ENCODE data around the gene XPOT. TPM values are rescaled to one million over a fixed set of nuclear protein-coding genes. Genes with fewer than 3 reads are reported as not detected.

Gene XPOT
- total RNA-seq, 1 experiment from 2014 or later = 42.6 TPM

DNA sequence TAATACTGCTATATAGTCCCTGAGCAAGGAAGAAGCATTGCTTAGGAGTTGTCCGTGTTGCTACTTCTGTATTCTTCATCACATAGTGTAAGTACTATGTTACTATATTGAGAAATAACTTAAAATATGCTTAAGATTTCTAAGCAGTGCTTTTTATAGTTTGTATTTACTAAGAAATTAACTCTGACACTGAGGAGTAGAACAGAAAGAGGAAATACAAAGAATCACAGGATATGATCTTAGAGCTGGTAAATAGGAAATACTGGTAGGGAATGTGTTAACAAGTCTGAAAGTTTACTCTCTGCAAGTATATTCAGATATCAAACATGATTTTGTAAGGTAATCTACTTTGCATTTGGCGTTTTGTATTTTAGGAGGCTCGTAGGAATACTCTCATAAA, 15.5 kb downstream of the XPOT start:
- DNase-seq (ENCODE audit: low spot score) = no peak

DNA sequence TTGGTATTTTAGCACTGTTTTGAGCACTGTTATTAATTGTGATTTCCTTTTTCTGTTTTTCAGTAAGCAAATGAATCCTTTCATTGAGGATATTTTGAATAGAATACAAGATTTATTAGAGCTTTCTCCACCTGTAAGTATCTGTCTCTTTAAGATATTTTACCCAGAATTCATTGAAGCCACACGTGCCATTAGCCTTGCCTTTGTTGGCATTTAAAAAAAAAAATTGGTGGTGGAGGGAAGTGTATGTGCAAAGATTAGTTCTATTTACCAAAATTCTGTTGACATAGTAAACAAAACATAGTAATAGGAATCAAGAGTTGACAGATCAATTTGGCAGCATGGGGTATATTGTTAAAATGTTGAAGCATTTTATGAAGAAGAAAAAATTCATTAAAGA, 23.8 kb downstream of the XPOT start:
- no peak for DNase-seq (ENCODE audit: low spot score)

DNA sequence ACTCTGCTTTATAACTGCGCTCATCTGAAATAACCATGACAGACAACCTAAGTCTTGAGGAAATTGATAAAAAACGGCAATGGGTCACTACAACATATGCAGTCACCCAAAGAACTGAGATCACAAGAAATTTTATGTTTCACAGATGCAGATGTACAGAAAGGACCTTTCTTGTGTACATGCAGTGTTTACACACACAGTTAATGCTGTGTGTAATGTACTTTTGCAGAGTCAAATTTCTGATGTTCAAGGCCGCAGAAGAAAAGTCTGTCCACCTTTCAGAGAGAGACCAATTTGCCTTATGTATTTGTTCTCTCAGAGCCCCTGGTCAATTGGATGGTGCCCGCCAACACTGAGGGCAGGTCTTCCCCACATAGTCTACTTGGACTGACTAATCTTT, 24.8 kb downstream of the XPOT start:
- no peak for DNase-seq (ENCODE audit: low spot score)

DNA sequence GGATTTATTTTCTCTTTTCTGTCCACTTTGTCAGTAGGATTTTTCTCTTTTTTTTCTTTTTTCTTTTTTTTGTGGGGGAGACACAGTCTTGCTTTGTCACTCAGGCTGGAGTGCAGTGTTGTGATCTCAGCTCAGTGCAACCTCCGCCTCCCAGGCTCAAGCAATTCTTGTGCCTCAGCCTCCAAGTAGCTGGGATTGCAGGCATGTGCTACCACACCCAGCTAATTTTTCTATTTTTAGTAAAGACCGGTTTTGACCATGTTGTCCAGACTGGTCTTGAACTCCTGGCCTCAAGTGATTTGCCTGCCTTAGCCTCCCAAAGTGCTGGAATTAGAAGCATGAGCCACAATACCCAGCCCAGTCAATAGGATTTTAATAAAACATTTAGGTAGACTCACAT, 26.7 kb downstream of the XPOT start:
- DNase-seq (ENCODE audit: low spot score) = no peak

DNA sequence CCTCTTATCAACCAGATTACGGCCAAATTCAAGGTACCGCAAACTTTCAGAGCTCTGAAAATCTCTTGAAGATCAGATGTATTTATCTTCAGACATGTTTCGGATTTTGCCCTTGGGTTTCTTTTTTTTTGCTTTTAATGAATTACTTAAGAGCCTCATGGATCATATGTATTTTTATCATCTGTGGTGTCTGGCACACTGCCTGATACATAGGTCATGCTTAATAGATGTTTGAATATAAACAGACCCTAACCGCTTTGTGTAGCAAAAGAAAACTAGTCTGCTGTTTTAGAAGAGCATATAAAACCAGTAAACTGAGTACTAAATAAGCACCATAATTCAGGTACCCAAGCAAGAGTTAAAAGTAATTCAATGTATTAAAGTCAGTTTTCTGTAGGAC, 27.6 kb downstream of the XPOT start:
- DNase-seq (ENCODE audit: low spot score) = no peak

- no peak for DNase-seq (ENCODE audit: low spot score)
Observed at GRCh38 chr12:64433915-64434314, 29.7 kb downstream of the XPOT start.

DNA sequence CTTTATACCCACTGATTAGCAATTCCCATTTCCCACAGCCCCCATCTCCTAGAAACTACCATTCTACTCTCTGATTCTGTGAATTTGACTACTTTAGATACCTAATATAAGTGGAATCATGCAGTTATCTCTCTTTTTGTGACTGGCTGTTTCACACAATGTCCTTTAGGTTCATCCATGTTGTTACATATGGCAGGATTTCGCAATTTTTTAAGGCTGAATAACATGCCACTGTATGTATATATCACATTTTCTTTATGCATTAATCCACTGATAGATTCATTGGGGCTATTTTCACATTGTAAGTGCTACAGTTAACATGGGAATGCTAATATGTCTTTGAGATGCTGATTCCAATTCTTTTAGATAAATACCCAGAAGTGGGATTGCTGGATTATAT, 35.9 kb downstream of the XPOT start:
- no peak for DNase-seq (ENCODE audit: low spot score)

- no peak for DNase-seq (ENCODE audit: low spot score)
Observed at GRCh38 chr12:64445490-64445889, 41.3 kb downstream of the XPOT start.

DNA sequence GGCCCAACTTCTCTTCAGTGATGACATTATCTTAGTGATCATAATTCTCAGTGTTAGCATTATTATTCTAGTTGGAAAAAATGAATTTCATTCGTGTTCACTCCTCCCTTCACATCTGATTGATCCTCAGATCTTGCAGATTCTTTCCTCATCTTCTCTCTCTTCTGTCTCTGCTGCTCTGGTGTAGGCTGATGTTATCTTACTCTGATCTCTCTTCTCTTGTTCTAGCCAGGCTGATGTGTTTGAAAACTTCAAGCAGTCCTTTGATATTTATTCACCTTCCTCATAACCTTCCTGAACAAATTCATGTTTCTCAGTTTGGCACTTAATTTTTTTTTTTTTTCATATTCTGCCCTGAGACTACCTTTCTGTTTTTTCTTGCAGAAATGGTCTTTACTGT, 42.1 kb downstream of the XPOT start:
- no peak for DNase-seq (ENCODE audit: low spot score)

DNA sequence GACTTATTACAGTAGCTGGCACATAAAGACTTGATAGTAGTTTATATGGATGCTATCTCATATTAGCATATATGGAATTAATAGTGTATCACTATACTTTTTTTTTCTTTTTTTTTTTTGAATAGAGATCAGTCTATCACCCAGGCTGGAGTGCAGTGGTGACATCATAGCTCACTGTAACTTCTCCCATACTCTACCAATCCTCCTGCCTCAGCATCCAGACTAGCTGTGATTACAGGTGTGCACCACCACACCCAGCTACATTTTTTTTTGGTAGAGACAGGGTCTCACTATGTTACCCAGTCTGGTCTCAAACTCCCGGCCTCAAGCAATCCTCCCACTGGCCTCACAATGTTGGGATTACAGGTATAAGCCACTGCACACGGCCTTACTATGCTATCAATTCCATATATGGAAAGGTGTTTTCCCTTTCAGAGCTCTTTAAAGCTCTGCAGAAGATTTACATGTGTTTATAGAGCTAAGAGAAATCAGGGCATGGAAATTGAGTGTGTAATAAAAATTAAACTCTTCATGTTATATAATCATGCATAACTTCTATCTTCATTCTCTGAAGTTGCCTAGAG, 46.0 kb downstream of the XPOT start:
- DNase-seq (ENCODE audit: low spot score) = no peak

- DNase-seq (ENCODE audit: low spot score) = peak; percentile 47
Observed at GRCh38 chr12:64450711-64451486, 46.7 kb downstream of the XPOT start.

GRCh38 chr12:64451687-64452558, 47.7 kb downstream of the XPOT start, which contains the start of gene TBK1:
TSS of gene TBK1 (plus strand) at chr12:64452120. CDS start at chr12:64455871, 3,751 bp downstream.
- DNase-seq (ENCODE audit: low spot score) = peak; percentile 90

GRCh38 chr12:64452559-64453329, 48.6 kb downstream of the XPOT start:
- DNase-seq (ENCODE audit: low spot score) = peak; percentile 90

- no peak for DNase-seq (ENCODE audit: low spot score)
Observed at GRCh38 chr12:64455506-64455905, 51.3 kb downstream of the XPOT start.

- DNase-seq (ENCODE audit: low spot score) = no peak
Observed at GRCh38 chr12:64456119-64456518, 51.9 kb downstream of the XPOT start.

DNA sequence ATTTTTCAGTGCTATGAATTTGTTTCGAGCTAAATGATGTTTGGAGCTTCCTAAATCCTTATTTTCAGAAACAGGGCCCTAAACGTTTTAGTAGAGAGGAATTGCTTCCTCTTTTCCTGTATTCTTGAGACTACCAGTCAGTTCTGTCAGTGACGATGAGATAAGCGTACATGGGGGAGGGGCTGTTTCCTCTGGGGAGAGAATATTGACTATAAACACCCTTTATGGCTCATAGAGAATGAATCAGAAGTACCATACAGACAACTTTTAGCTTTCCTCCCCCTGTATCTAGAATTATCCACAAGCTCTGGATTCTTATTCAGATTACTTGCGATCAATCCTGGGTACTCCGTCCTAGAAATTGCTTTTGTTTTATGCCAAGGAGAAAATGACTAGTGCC, 52.8 kb downstream of the XPOT start:
- DNase-seq (ENCODE audit: low spot score) = no peak

GRCh38 chr12:64457466-64457865, 53.3 kb downstream of the XPOT start:
- DNase-seq (ENCODE audit: low spot score) = no peak

- no peak for DNase-seq (ENCODE audit: low spot score)
Observed at GRCh38 chr12:64457923-64458322, 53.7 kb downstream of the XPOT start.

DNA sequence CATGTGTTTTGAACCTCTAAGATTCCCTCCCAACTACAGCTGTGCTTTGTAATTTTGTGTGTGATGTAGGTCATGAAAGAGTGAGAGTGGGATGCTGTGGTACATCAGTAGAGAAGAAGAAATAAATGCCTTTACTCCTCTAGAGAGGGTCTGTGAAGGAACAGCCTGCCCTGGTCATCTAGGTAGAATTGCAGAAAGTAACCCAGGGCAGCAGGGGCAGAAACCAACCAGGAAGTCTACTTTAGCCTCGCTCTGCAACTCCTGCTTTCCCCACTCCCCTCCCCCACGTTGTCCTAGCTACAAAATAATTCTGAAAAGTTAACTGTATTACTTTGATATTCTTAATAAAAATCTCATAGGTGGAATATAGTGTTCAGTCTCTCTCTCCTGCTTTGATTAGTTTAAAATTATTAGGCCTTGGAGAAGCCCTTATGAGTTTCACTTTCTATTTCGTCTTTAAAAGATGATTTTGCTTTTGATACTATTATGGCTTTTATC, 55.3 kb downstream of the XPOT start:
- no peak for DNase-seq (ENCODE audit: low spot score)

DNA sequence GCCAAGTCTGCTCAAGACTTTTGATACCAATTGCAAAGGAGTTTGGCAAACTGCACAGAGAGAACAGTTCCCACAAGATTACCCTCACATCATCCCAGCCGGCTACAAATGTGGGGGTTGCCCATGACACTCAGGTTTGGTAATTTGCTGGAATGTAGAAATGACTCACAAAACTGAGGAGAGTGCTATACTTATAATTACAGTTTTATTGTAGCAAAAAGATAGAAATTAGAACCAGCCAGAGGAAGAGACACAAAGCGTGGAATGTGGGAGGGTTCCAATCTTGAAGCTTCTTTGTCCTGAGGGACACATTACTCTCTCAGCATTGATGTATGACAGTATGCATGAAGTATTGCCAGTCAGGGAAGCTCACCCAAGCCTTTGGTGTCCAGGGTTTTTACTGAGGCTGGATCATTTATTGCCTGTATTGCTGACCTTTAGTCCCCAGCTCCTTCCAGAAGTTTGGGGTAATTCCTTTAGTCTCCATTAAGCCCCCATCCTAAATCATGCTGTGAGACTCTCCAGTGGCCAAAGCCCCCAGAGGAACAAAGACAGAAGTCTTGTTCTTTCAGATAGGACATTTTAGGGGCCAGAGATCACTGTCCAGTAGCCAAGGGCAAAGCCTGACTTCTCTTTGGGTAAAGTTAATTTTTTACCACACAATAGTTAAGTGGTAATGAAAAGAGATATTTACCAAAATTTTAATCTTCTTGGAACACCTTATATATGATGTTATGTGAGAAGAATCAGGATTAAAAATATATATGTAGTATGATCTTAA, 57.6 kb downstream of the XPOT start:
- no peak for DNase-seq (ENCODE audit: low spot score)

GRCh38 chr12:64466178-64466577, 62.0 kb downstream of the XPOT start:
- DNase-seq (ENCODE audit: low spot score) = no peak
